ENCODE measurements around the gene RPL27A. TPM values are rescaled to one million over a fixed set of nuclear protein-coding genes. Genes with fewer than 3 reads are reported as not detected.

RPL27A gene
- polyA plus RNA-seq, 3 donors: 1,605 to 4,083 (median 1,842) TPM

DNA sequence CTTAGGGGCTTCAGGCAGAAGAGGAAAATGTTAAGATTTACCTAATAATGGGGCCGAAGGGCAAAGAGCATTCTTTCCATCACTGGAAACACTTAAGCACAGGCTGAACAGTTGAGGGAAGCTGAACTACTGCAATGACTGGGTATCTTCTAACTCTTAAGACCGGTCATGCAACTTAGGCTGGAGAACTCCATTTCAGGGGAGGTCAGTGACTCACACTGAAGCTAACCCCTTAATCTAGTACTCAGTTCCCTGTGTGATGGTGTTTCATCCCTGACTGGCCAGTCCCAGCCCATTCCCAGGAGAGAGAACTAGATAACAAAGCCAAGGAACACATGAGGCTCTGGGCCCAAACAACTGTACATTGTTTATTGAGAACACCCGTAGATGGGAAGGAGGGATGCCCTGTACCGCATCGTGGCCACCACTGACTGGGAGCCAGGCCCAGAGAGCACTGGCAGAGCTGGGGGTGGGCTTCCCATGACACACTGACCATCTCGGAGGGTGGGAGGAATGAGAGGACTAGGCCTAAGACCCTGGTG is 10.5 kb downstream of the RPL27A start:
- WGBS, 3 donors: 83 to 94% (median 83%) methylated on average over 6 of the region's 6 CpGs
- H3K27ac ChIP-seq (ENCODE audit: low read depth, low read length): no peak overlapping the region

DNA sequence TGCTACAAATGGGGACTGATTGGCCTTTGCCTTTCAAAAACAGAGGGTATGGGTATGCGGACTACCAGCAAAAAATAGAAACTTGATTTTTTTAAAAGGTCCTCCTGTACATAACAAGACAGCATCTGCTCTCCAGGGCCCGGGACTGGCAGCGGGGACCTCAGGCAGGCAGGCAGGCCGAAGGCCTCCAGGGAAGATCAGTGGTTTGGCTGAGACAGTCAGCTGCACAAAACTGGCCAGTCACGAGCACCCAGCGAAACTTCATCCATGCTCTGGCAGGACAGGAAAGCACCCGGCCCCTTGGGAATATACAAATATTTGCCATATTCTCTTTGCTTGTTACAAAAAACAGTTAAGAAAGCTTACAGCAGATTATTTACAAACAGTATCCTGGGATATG is 11.0 kb downstream of the RPL27A start:
- 86 to 92% (median 87%) methylated on average over 7 of the region's 7 CpGs for WGBS, 3 donors
- H3K27ac ChIP-seq (ENCODE audit: low read depth, low read length): peak overlapping the region; percentile 22

DNA sequence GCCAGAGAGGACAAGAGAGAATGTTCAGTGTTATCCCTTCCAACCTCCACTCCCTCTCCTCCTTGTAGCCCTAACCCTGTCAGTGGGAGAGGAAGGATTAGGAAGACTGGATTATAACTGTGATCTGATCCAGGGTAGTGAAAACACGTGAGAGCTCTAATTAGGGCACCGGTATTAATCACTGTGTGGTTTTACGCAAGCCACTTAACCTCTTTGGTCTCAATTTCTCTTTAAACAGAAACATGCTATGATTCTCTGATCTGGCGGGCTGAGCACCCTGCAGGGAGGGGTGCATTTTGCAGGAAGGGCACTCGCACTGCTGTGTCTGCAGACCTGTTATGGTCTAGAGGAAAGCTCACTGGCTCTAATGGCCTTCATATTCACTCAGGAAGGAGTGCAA is 11.5 kb downstream of the RPL27A start:
- WGBS, 3 donors: 81 to 83% (median 81%) methylated on average over 5 of the region's 5 CpGs
- H3K27ac ChIP-seq (ENCODE audit: low read depth, low read length): peak overlapping the region; percentile 22

DNA sequence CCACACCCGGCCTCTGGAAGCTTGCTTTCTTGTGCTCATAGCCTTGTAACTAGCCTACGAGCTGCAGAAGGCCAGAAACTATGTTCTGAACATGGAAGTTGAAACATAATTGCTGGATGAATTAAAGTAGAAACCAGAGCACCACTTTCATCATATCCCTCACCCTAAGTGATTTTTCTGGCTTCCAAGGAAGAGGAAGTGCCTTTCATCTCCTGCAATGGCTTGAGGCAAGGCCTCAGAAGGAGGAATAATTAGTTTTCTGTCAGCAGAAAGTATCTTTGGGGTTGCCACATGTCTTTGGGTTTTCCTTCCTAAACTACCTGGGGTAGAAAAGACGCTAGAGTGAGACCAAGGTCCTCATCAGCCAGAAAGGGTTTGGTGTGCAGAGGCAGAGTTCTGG is 14.5 kb downstream of the RPL27A start:
- no peak overlapping the region for H3K27ac ChIP-seq (ENCODE audit: low read depth, low read length)

DNA sequence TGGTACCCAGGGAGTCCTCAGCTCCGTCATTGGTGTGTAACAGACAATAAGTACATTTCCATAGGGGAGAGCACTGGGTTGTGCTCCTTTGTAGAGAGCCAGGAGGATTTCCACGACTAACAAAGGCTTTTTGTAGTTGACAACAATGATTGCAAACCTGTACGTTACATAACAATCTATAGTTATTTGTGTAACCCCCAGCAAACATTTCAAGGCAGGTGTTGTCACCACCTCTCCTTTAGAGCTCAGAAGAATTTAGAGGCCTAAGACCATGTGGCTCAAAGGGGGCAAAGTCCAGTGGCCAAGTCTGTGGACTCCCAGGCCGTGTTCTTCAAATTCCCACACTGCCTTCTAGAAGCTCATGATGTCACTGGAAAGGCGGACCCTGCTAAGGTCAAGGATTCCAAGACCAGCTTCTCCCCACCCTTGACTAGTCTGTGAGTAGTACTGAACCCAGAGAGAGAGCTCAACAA is 15.8 kb downstream of the RPL27A start:
- H3K27ac ChIP-seq (ENCODE audit: low read depth, low read length): no peak overlapping the region
- WGBS, 3 donors: 51 to 83% (median 78%) methylated on average over 5 of the region's 5 CpGs

More for the DNA sequence above, 14.5 kb downstream of the RPL27A start:
- 78 to 94% (median 81%) methylated on average over 3 of the region's 3 CpGs for WGBS, 3 donors

DNA sequence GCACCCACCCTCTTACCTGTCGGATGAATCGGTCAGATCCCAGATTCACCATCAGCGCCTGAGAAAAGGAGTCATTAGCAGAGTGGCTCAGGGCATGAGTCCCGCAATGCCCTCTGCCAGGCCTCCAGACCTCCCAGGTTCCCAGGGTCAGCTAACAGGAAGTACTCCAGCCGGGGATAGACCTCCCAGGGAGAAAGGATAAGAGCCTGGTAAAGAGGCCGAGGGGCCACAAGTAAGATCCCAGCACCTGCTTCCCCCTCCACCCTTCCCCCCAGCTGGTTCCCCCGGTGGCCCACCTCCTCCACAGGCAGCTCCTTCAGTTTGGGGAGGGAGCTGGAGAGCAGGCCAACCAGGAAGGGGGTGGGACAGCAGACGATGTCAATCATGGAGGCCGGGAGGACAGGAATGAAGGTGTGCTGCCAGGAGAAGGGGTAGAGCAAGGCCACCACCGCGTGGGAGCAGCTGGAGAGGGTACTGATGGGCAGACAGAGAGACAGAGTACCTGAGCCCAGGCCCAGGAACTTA is 16.4 kb downstream of the RPL27A start:
- WGBS, 3 donors: 49 to 75% (median 70%) methylated on average over 11 of the region's 11 CpGs
- no peak overlapping the region for H3K27ac ChIP-seq (ENCODE audit: low read depth, low read length)

DNA sequence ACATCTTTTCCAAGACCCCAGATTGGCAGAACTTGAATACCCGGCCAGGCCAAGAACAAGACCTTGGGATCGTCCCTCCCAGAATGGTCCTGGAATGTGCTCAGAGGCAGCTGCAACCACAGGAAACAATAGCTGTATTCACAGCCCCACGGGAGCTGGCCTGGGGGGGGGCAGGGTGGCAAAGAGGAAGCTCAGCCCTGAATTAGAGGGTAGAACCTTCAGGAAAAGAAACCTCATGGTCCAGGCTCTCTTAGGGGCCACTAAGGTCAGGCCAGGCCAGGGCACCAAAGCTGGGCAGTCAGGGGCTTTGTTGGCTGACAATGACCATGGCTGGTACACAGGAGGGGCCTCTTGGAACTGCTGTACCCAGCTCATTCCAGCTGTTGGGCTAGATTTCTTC is 17.3 kb downstream of the RPL27A start:
- H3K27ac ChIP-seq (ENCODE audit: low read depth, low read length): no peak overlapping the region
- WGBS, 3 donors: 20 to 26% (median 24%) methylated on average over 3 of the region's 3 CpGs

DNA sequence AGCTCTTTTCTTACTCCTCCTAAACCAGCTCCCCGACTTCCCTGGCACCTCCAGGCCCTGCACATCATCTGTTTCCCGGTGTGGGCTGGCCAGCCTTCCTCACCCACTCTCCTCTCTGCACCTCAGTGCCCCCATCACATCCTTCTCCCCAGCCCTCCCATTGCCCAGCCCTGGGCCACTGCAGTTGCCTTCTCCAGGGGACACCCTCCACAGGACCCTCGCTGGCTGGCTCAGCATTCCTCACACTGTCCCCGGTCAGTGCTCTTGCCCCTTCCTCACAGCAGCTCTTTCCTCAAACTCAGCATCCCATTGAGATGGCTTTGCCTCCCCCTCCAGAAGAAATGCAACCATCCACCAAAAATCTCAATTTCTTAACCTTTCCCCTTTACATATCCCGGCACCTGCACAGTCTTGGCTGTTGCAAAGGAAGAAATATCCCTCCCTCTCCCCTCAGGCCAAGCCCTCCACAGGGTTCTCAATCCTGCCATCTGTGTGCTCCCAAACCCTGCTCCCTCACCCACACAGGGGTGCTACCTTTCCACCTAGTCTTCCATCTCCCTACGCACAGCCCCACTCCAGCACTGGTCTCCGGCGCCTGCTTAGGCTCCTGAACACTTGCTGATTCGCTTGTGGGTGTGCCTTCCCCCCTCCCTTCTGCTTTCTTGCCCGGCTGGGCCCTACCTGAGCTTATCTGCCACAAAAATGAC is 19.5 kb downstream of the RPL27A start:
- H3K27ac ChIP-seq (ENCODE audit: low read depth, low read length): no peak overlapping the region
- WGBS, 3 donors: 90 to 93% (median 91%) methylated on average over 10 of the region's 10 CpGs

DNA sequence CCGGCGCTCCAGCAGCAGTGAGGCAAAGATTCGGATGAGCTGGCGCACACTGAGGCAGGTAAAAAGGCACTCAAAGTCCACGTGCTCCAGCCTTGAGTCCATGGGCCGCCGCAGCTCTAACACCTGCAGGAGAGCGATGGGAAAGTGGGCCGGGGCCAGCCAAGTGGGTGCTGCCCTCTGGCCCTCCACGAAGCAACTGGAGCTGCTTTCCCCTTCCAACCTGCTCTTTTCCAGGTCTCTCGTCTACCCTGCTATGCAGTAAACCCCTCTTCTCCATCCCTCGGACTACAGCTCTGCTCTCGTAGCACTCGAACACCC is 20.0 kb downstream of the RPL27A start:
- H3K27ac ChIP-seq (ENCODE audit: low read depth, low read length): no peak overlapping the region
- 91 to 95% (median 94%) methylated on average over 14 of the region's 14 CpGs for WGBS, 3 donors

DNA sequence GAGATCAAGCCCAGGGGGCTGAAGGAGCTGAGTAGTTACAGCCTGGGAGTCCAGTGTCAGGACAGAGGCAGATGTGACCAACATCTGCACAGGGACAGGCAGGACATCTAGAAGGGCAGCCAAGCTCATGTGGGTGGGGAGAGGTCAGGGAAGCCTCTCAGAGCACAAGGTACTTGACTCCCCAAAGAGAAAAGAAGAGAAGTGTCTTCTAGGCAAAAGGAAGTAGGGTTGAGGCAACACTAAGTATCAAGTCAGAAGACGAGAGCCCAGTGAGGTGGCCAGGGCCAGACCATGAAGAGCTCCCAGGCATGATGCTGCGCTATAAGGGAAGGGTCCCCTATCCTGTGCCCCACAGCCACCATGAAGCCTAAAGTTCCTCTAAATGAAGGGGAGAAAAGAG is 21.5 kb downstream of the RPL27A start:
- no peak overlapping the region for H3K27ac ChIP-seq (ENCODE audit: low read depth, low read length)

DNA sequence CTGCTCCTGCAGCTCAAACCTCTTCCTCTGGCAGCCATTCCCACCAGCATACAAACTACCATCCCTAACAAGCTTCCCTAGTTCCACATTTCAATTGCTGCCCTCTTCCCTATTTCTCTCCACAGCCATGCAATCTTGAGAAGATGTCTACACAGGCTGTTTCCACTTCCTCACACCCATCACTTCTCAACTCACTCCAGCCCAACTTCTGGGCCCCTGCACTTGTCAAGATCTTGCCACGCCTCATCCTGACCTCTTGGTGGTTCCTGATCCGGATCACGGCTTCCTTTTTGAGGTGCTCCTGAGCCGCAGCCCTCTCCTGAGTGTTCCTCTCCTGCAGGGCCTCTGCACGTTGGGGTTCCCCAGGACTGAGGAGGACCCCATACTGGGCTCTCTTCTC is 22.6 kb downstream of the RPL27A start:
- H3K27ac ChIP-seq (ENCODE audit: low read depth, low read length): no peak overlapping the region
- 43 to 85% (median 63%) methylated on average over 5 of the region's 5 CpGs for WGBS, 3 donors

More for the DNA sequence above, 21.5 kb downstream of the RPL27A start:
- WGBS, 3 donors: 70 to 97% (median 80%) methylated on average over 2 of the region's 2 CpGs

DNA sequence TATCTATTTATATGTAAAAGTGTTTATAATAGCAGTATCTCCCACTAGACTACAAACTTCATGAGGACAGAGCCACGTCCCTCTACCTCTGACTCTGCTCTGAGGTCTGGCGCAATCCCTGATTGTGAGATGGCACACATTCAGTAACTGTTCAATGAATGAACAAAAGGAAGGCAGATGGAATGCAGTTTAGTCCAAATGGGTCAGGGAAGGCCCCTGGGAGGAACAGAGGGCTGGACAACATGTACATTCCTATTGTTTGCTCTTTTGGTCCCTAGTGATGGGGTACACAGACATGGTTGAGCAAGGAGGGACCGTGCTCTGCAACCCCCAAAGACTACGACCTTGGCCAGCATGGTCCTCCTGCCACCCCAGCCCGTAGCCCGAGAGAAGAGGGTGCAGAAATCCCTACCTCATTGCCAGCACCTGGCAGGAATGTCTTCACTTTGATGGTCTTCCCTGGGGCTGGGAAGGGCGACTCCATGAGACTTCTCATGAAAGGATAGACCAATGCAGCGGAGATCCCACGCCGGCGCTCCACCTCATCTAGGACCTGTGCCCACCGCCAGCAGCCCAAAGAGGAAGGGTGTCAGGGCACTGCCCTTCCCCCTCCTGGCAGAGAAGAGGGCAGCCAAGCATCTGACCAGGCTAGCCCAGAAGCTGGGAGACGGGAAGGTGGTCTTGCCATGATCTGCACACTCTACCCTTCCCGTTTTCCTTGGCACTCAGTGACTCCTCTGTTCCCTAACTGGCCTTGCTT is 24.3 kb downstream of the RPL27A start:
- 84 to 90% (median 86%) methylated on average over 14 of the region's 14 CpGs for WGBS, 3 donors
- no peak overlapping the region for H3K27ac ChIP-seq (ENCODE audit: low read depth, low read length)

DNA sequence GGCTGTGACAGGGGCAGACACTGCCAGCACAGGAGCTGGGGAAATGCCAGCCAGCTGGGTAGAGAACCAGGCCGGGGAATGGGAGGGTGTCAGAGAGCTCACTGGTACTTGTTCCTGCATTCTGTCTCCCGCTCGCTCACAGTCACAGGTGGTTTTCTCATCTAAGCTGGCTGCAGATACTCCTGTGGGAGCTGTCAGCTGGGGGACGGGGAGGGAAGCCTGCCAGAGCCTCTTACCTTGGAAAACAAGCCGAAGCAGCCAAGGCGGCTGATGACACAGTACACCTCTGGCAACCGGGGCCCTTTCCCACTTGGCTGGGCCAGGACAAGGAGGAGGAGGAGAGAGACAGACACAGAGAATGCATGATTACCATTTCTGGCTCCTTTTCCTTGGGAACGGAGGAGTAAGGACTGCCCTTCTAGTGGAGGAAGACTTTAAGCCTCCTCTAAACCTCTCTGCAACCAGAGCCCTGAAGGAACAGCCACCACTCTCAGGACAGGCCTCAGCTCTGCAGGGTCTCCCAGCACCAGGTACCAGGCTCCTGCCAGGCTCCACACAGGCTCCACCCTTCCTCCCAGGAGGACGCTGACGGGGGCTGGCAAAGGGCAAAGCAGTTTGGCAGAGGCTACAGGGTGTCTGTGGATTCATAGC is 25.1 kb downstream of the RPL27A start:
- H3K27ac ChIP-seq (ENCODE audit: low read depth, low read length): no peak overlapping the region
- 23 to 58% (median 57%) methylated on average over 10 of the region's 10 CpGs for WGBS, 3 donors

DNA sequence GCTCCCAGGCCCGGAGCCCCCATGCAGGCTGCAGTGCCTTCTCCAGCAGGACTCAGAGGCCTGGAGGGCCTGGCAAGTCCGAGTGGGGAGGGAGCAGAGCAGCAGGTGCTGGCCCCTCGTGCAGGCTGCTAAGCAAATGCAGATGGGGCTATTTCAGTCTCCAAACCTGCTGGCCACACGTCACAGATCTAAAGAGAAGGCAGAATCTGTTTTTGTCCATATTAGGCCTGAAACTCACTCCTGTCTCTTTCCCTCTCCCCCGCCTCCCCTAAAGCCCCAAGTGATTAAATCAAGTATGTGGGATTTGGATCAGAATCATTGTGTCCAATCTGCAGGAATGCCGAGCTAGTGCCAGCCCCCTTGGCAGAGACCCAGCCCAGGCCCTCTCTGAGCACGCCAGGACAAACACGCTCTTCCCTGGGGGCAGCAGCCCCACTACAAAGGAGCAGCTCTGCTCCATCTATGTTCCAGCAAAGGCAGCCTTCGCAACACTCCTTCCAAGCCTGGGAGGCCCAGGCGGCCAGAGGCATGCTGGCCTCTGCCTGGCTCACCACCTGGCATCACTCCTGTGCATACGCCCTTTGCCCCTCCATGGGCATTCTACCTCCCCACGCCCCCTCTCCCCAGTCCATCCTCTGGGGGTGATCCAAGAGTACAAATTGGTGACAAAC is 26.5 kb downstream of the RPL27A start:
- 41 to 43% (median 42%) methylated on average over 12 of the region's 12 CpGs for WGBS, 3 donors

DNA sequence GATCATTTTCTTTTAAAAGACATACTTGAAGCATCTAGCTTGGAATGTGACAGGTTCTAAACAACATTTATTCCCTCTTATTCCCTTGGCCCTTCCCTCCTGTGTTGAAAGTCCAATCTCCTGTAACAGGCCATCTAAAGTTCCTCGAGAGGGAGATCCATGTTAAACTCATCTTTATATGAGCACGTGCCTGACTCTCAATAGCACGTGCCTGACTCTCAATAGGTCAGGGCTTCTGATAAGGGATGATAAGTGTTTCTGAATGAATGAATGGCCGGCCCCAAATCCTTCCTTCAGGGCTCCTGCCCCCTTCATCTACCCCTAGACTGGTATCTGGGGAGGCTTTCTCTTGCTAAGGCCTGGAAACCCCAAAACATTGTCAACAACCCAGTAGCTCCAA is 27.2 kb downstream of the RPL27A start:
- H3K27ac ChIP-seq (ENCODE audit: low read depth, low read length): no peak overlapping the region
- 78 to 89% (median 78%) methylated on average over 4 of the region's 4 CpGs for WGBS, 3 donors

More for the DNA sequence above, 26.5 kb downstream of the RPL27A start:
- peak overlapping the region; percentile 44 for H3K27ac ChIP-seq (ENCODE audit: low read depth, low read length)

DNA sequence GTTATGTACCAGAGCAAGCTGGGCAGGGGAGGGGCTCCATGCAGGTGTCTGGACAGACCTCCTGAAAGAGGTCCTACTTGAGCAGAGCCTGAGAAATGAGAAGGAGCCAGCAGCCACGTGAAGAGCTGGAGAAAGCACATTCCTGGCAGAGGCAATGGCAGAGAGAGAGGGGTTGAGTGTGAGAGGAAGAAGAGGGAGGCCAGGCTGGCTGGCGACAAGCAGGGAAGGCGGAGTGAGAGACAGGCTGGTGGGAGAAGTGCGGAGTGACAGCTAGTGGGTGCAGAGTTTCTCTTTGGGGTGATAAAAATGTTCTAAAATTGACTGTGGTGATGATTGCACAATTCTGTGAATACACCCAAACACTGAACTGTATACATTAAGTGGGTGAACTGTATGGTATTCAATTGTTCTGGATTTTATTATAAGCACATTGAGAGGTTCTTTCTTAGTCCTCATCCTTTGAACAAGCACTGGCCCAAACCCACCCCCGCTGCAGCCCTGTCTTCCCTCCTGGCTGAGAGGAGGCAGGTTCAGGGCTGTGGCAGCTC is 29.4 kb downstream of the RPL27A start:
- no peak overlapping the region for H3K27ac ChIP-seq (ENCODE audit: low read depth, low read length)
- WGBS, 3 donors: 76 to 87% (median 80%) methylated on average over 5 of the region's 5 CpGs

DNA sequence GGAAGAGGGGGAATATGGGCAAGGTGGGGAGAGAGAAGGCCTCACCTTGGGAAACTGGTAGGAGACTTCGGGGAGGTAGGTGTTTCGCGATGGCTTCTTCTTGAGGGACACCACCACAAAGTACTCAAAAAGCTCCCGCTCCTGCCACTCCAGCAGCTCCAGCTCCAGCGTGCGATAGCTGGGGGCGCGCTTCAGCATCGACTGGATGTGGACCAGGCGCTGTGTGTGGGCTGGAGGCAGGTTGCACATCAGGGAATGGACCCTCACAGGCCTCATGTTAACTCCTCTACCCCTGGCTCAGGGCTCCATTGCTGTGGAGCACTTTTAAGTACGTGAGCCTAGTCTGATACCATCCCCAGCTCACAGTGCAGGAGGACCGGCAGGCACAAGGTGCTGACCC is 29.9 kb downstream of the RPL27A start:
- WGBS, 3 donors: 96 to 98% (median 96%) methylated on average over 12 of the region's 12 CpGs
- no peak overlapping the region for H3K27ac ChIP-seq (ENCODE audit: low read depth, low read length)
